IPS-20b (cell line): ENCODE data around the gene RGPD3.
"Not testable (repeated sequence)": the region's sequence is repeated elsewhere in the genome, so short reads cannot be mapped to it uniquely, and the experiment has no call there.

ENCODE experiments used
- H3K27ac ChIP-seq: one replicate; pipeline ENCODE4 v1.5.1; 2013; ENCODE audit warnings: low read length
- H3K27me3 ChIP-seq: 2 replicates; pipeline ENCODE4 v1.6.1; 2013; ENCODE audit warnings: mild to moderate bottlenecking, low read length, inconsistent platforms; ENCODE audit not compliant: insufficient read depth
- H3K36me3 ChIP-seq: 2 replicates; pipeline ENCODE4 v1.6.1; 2013; ENCODE audit warnings: low read depth, mild to moderate bottlenecking, inconsistent platforms, low read length, moderate library complexity; ENCODE audit not compliant: insufficient read depth
- H3K4me1 ChIP-seq: 2 replicates; pipeline ENCODE4 v1.6.1; 2013; ENCODE audit warnings: mild to moderate bottlenecking, control low read depth, inconsistent platforms, low read length, moderate library complexity; ENCODE audit not compliant: insufficient read depth
- H3K4me3 ChIP-seq: 2 replicates; pipeline ENCODE4 v1.5.1; 2013; ENCODE audit warnings: mild to moderate bottlenecking, low read length, inconsistent platforms
- H3K9ac ChIP-seq: 2 replicates; pipeline ENCODE4 v1.6.1; 2013; ENCODE audit warnings: low read depth, mild to moderate bottlenecking, inconsistent platforms, low read length, moderate library complexity
- H3K9me3 ChIP-seq: 2 replicates; pipeline ENCODE4 v1.6.1; 2013; ENCODE audit warnings: mild to moderate bottlenecking, low read depth, low read length, inconsistent platforms; ENCODE audit not compliant: insufficient read depth

The RGPD3 gene

GRCh38 chr2:106470658-106471057 is 2.4 kb upstream of the RGPD3 start:
- H3K4me3 ChIP-seq, H3K27me3 ChIP-seq, H3K9ac ChIP-seq, H3K4me1 ChIP-seq, H3K27ac ChIP-seq, H3K9me3 ChIP-seq, H3K36me3 ChIP-seq: not testable (repeated sequence)

GRCh38 chr2:106467516-106467915 is 697 bp downstream of the RGPD3 start:
- H3K9ac ChIP-seq, H3K27me3 ChIP-seq, H3K9me3 ChIP-seq, H3K4me1 ChIP-seq, H3K36me3 ChIP-seq, H3K4me3 ChIP-seq, H3K27ac ChIP-seq: not testable (repeated sequence)

- H3K36me3 ChIP-seq, H3K9ac ChIP-seq: not testable (repeated sequence)
Measured at GRCh38 chr2:106461882-106462281, 6.3 kb downstream of the RGPD3 start.

GRCh38 chr2:106390680-106391079 is 77.5 kb downstream of the RGPD3 start:
- not testable (repeated sequence) for H3K27me3 ChIP-seq, H3K27ac ChIP-seq, H3K4me1 ChIP-seq, H3K9me3 ChIP-seq, H3K9ac ChIP-seq, H3K4me3 ChIP-seq, H3K36me3 ChIP-seq

More at GRCh38 chr2:106461882-106462281, 6.3 kb downstream of the RGPD3 start:
- H3K4me3 ChIP-seq, H3K27me3 ChIP-seq, H3K4me1 ChIP-seq, H3K27ac ChIP-seq, H3K9me3 ChIP-seq: not testable (repeated sequence)

GRCh38 chr2:106388814-106389410 is 79.3 kb downstream of the RGPD3 start:
- H3K36me3 ChIP-seq, H3K4me3 ChIP-seq, H3K27me3 ChIP-seq, H3K9me3 ChIP-seq, H3K27ac ChIP-seq, H3K9ac ChIP-seq, H3K4me1 ChIP-seq: not testable (repeated sequence)

GRCh38 chr2:106384548-106384947 is 83.7 kb downstream of the RGPD3 start:
- not testable (repeated sequence) for H3K36me3 ChIP-seq, H3K4me3 ChIP-seq, H3K27ac ChIP-seq, H3K9ac ChIP-seq, H3K27me3 ChIP-seq, H3K4me1 ChIP-seq, H3K9me3 ChIP-seq

GRCh38 chr2:106381867-106382266 is 86.3 kb downstream of the RGPD3 start:
- H3K27me3 ChIP-seq, H3K4me3 ChIP-seq, H3K9ac ChIP-seq, H3K27ac ChIP-seq, H3K36me3 ChIP-seq, H3K9me3 ChIP-seq, H3K4me1 ChIP-seq: not testable (repeated sequence)

GRCh38 chr2:106379567-106379966 is 88.6 kb downstream of the RGPD3 start:
- not testable (repeated sequence) for H3K4me1 ChIP-seq, H3K9ac ChIP-seq, H3K36me3 ChIP-seq, H3K4me3 ChIP-seq, H3K27me3 ChIP-seq, H3K9me3 ChIP-seq, H3K27ac ChIP-seq

GRCh38 chr2:106369182-106369581 is 99.0 kb downstream of the RGPD3 start:
- not testable (repeated sequence) for H3K4me1 ChIP-seq, H3K4me3 ChIP-seq, H3K9me3 ChIP-seq, H3K9ac ChIP-seq, H3K27me3 ChIP-seq, H3K27ac ChIP-seq, H3K36me3 ChIP-seq

GRCh38 chr2:106366204-106366885 is 101.9 kb downstream of the RGPD3 start:
- H3K4me1 ChIP-seq = no peaks in the 10 kb centered on the region
- no peak overlapping the region for H3K27ac ChIP-seq
- H3K4me3 ChIP-seq = no peak overlapping the region
- H3K9ac ChIP-seq = no peak overlapping the region
- H3K36me3 ChIP-seq = no peaks in the 10 kb centered on the region
- H3K9me3 ChIP-seq = no peaks in the 10 kb centered on the region
- H3K27me3 ChIP-seq = no peaks in the 10 kb centered on the region

GRCh38 chr2:106363791-106364190 is 104.4 kb downstream of the RGPD3 start:
- Histone ChIP-seq H3K27ac (no peak overlapping the region), H3K36me3 (no peaks in the 10 kb centered on the region), H3K4me1 (peaks cover 1% of the 10 kb centered on the region; the same call in 1 of the 2 replicates), H3K9ac (no peak overlapping the region), H3K27me3 (no peaks in the 10 kb centered on the region), H3K4me3 (no peak overlapping the region), H3K9me3 (no peaks in the 10 kb centered on the region)

- H3K27me3 ChIP-seq = no peaks in the 10 kb centered on the region
- no peak overlapping the region for H3K4me3 ChIP-seq
- H3K9me3 ChIP-seq = no peaks in the 10 kb centered on the region
- no peak overlapping the region for H3K27ac ChIP-seq
- no peak overlapping the region for H3K9ac ChIP-seq
- H3K4me1 ChIP-seq = peaks cover 9% of the 10 kb centered on the region; the same call in 1 of the 2 replicates
- no peaks in the 10 kb centered on the region for H3K36me3 ChIP-seq
Measured at GRCh38 chr2:106362789-106363188, 105.4 kb downstream of the RGPD3 start.
